Measurements from ENCODE around the gene FBXO46.

Gene FBXO46

DNA sequence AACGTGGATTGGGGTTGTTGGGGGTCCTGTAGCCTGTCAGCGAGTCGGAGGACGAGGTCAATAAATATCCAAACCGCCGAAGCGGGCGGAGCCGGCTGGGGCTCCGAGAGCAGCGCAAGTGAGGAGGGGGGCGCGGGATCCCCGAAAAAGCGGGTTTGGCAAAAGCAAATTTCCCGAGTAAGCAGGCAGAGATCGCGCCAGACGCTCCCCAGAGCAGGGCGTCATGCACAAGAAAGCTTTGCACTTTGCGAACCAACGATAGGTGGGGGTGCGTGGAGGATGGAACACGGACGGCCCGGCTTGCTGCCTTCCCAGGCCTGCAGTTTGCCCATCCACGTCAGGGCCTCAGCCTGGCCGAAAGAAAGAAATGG lies 39.1 kb upstream of the FBXO46 start:
- peak overlapping the region; percentile 59; the same call in 1 of the 2 replicates for H3K4me3 ChIP-seq (ENCODE audit: low read length)
- no peak for TF ChIP-seq ZNF274 (IDR thresholded peaks at IDR 0.05; ENCODE audit: low read depth, low read length)

DNA sequence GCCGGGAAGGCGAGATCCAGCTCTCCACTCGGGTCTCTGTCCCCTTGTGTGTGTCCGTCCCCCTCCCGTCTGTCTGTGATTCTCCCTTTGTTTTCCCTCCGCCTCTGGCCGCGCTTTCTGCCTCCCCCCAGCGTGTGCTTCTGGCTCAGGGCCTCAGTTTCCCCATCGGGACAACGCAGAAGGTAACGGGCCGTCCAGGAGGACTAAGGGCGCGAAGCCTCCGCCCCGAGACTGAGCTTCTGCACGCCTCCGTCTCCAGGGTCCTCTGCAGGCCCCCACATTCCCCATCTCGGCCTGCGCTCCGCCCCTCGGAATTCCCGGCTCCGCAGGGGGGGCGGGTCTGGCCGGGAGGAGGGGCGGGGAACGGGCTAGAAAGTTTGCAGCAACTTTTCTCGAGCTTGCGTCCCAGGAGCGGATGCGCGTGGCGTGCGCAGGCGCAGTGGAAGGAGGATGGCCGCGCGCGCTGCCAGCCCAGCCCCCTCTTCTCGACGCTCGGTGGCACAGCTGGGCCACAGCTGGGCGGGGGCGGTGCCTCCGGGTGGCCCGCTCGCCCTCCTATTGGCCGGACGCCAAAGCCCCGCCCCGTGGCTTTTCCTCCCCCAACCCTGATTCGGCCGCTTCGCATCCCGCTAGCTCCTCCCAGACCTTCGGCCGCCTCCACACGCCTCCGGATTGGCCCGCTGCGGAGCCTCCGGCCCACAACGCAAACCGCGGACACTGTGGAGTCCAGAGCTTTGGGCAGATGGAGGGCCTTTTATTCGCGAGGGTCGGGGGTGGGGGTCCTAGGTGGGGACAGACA lies 38.5 kb upstream of the FBXO46 start, which contains the start of gene SIX5:
TSS of gene SIX5 (minus strand) at position 269 of the 799 bp plus-strand sequence. CDS start 408 bp downstream, outside the sequence.
- no peak for TF ChIP-seq ZNF274 (IDR thresholded peaks at IDR 0.05; ENCODE audit: low read depth, low read length)
- peak within 1 kb of the TSS; percentile 78 for H3K4me3 ChIP-seq (ENCODE audit: low read length)

DNA sequence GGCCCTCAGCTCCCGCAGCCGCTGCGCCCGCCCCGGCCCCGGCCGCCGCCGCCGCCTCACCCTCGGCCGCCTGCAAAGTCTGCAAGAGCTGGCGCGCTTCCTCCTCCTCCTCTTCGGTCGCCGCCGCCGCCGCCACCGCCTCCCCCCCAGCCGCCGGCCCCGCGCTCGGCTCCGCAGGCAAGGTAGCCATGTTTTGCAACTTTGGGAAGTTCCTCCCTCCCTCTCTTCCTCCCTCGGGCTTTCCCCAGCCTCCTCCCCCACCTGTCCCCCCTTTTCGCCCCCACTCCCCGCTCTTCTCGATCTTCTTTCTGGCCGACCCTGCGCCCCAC lies 37.9 kb upstream of the FBXO46 start:
- peak overlapping the region; percentile 78 for H3K4me3 ChIP-seq (ENCODE audit: low read length)
- no peak for TF ChIP-seq ZNF274 (IDR thresholded peaks at IDR 0.05; ENCODE audit: low read depth, low read length)

DNA sequence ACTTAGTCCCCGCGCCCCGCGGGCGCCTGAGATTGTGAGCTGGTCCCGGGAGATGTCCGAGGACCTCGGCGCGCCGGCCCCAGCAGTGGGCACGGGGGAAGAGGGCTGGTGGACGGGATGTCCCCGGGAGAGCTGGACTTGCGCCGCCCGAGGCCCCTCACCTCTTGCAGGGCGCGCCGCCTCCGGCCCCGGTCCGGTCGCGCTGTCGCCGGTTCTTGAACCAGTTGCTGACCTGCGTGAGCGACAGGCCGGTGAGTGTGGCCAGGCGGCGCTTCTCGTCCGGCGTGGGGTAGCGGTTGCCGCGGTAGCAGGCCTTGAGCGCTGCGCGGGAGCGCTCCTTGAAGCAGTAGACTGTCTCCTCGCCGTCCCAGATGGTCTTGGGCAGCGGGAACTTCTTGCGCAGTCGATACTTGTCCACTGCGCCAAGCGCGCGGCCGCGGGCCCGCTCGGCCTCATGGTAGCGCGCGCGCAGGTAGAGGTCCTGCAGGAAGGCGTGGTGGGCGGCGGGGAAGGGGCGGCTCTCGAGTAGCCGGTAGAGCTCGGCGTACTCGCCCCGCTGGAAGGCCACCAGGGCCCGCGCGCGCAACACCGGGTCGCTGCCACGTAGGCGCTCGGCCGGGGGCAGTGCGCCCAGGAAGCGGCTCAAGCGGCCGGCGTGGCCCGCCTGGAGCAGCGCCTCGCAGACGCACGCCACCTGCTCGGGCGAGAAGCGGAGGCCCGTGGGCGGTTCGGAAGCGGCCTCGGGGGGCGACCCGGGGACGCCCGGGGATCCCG lies 37.4 kb upstream of the FBXO46 start:
- TF ChIP-seq ZNF274 (IDR thresholded peaks at IDR 0.05; ENCODE audit: low read depth, low read length): no peak
- peak overlapping the region; percentile 78 for H3K4me3 ChIP-seq (ENCODE audit: low read length)

DNA sequence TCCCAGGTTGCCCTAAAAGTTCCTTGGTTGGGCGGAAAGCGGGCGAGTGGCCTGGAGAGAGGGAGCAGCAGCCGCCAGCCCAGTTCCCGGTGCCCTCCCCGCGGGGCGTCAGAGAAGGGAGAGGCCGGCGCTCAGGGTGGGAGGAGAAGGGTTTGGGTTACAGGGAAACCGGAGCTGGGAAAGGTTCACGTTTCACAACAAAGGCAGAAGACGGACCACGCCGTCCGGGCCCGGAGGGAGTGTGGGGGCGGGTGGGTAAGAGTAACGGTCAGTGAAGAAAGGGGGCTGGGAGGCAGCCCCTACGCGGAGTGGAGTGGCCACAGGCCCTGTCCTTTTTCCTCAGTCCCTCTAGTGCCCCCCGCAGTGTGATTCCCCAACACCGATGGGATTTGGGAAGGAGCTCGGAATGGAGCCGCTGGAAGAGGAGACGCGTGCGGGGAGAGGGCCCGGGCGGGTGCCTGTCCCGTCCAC lies 36.7 kb upstream of the FBXO46 start:
- H3K4me3 ChIP-seq (ENCODE audit: low read length): peak overlapping the region; percentile 78

DNA sequence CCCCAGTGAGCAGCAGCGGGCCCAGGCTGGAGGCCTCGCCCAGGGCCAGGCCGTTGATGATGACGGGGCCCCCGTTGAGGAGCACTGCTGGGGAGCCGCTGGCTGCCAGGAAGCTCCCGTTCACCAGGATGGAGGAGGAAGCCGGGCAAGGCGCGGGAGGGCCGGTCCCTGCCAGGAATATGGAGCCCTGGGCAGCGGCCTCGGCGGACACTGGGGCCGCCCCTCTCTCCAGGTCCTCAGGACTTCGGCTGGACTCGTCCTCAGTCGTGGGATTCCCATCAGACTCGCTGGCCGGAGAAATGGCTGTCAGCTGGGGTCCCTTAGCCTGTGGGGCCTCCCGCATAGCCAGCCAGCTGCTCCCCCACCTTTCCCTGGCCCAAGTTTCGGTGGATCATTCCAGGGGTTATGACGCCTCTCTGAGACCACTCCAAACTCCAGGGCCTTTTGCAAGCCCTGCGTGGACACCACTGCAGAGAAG lies 36.2 kb upstream of the FBXO46 start:
- H3K4me3 ChIP-seq (ENCODE audit: low read length): no peak overlapping the region
- no peak for TF ChIP-seq ZNF274 (IDR thresholded peaks at IDR 0.05; ENCODE audit: low read depth, low read length)

More for the DNA sequence above, 36.7 kb upstream of the FBXO46 start:
- TF ChIP-seq ZNF274 (IDR thresholded peaks at IDR 0.05; ENCODE audit: low read depth, low read length): no peak

DNA sequence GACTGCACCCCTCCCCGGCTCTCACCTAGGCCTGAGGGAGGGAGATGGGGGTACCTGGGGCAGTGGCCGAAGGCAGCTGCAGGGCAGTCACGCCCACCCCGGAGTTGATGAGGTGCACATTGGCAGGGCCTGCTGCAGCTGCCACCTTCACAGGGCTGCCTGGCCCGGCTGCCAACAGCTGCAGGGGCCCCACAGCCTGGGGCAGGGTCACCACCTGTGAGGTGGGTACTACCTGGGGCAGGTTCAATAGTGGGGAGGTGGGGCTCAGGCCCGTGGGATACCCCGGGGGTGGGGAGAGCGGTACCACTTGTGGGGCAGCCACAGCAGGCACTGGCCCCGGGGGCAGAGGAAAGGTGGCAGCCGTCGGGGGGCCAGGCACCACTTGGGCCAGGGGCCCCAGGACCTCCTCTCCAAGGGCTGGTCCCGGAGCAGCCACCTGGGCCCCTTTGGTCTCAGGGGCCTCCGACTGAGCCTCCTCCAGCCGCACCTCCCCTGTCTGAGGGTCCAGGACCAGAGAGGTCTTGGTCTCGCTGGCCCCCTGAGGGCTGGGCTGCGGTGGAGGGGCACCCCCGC lies 35.7 kb upstream of the FBXO46 start:
- no peak for TF ChIP-seq ZNF274 (IDR thresholded peaks at IDR 0.05; ENCODE audit: low read depth, low read length)
- H3K4me3 ChIP-seq (ENCODE audit: low read length): no peak overlapping the region

DNA sequence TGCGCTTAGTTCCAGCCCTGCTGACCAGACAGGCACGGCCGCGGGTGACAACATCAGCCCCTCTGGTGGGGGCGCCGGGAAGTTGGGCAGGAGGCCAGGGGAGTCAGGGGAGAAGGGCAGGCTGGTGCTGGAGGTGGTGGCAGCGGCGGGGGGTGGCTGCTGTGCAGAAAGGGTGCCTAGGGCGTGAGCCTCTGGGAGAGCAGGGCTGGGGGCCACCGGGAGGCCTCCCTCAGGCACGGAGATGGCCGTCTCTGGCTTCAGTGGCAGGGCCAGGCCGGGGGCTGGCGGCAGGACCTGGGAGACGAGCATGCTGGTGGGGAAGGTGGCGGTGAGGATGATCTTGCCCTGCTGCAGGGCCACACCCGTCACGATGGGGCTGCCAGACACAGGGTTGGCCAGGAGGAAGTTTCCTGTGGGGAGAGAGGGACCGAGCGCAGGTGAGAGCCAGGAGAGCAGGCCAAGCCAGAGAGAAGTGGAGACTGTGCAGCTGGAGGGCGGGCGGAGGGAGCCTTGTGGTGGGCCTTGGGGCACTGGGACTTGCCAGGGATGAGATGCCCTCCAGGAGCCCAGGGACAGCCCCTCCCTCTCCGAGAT lies 35.1 kb upstream of the FBXO46 start:
- H3K4me3 ChIP-seq (ENCODE audit: low read length): no peak overlapping the region
- TF ChIP-seq ZNF274 (IDR thresholded peaks at IDR 0.05; ENCODE audit: low read depth, low read length): no peak

DNA sequence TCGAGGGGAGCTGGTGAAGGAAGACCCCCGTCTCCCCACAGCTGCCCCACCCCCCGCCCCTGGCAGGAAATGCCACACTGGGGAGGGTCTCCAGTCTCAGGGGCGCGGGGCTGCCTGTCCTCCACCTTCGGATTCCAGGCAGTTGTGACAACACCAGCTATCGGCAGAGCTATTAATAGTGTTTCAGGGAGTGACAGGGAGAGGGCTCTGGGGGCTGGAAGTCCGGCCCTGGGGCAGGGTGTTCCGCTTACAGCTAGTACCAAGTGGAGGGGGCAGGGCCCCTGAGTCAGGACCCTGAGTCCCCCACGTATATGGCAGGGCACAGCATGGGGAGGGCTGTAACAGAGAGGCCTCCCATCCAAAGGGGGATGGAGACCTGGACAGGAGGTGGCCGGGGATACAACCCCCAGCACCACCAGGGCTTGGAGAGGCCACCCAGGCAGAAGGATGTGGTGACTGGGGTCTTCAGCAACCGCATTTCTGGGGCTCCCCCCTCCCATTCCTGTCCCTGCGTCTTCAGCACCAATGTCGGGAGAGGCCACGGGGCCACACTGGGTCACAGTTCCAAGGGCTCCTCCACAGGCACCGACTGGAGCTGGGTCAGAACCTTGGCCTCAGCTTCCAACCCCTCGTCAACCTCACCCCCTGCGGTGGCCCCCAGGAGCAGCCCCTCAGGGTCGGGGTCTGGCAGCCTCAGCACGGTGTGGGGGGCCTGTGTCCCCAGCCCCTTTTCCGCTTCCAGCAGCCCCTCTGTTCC lies 34.4 kb upstream of the FBXO46 start:
- TF ChIP-seq ZNF274 (IDR thresholded peaks at IDR 0.05; ENCODE audit: low read depth, low read length): no peak
- H3K4me3 ChIP-seq (ENCODE audit: low read length): no peak overlapping the region

DNA sequence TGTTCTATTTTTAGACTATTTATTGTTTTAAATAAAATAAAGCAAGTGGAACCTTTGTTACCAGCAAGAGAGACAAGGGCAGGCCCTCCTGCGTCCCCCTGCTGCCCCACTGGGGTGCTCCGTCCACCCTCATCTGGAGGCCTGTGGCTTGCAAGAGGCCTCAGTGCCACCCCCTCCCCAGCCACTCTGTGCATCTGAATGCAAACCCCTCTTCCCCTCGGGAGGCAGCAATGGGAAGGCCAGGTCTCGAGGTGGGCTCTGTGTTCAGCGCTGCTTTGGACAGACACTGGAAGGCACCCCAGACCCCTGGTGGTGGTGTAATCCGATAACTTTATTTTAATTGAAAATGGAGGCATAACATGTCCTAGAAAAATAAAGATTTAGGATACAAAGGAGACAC lies 33.8 kb upstream of the FBXO46 start:
- no peak overlapping the region for H3K4me3 ChIP-seq (ENCODE audit: low read length)
- TF ChIP-seq ZNF274 (IDR thresholded peaks at IDR 0.05; ENCODE audit: low read depth, low read length): no peak

DNA sequence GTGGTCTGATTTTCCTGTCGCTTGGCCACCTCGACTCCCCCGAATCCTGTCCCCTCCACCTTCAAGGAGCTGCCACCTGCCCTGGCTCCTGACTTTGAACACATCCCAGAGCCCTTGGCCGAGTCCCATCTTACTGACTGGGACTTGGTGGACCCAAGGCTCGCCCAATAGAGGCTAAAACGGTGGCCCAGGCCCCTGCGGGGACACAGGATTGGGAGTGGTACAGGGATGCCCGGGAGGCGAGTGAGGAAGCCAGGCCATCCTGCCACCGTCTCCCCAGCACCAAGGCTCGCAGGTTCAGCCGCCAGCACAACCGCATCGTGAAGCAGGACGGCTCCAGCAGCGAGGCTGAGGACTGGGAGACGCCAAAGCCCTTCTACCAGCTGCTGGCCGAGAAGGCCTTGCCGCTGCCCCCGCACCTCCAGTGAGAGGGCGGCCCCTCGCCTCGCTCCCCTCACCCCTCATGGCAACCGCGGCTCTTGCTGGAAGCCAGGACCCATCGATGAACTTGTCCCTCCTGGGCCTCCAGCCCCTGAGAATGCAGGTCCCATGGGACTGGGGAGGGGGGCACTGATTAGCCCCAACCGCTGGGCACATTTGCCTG lies 33.1 kb upstream of the FBXO46 start:
- no peak for TF ChIP-seq ZNF274 (IDR thresholded peaks at IDR 0.05; ENCODE audit: low read depth, low read length)
- no peak overlapping the region for H3K4me3 ChIP-seq (ENCODE audit: low read length)

DNA sequence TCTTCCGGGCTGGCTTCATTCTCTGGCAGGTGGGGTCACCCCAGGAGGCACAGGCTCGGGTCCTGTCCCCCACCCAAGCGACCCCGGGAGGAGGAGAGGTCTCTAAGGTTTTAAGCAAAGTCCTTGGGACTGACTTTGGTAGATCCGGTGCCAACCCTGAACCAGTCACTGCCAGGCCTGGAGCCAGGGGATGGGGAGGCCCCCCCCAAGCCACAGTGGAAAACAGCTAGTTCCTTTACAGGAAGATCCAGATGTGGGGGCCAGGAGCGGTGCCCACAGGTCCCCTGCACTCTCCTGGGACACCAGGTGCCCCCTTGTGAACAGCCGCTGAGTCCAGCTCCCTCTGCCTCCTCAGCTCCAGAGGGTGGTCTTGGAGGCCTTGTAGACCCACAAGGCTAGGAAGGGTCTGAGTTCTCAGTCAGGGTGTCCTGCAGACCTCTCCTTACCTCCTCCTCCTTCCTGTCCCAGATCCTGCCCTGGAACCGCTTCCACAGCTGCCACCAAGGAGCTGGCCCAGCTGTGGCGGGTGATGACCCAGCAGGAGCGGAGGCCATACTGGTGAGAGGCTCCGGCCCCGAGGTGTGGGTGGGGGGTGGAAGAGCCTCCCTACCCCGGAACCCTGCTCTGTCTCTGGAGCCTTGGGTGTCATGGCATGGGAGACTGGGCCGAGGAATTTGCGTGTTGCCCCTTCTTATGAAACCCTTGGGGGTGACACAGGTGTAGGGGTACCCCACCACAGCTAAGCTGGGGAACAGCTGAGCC lies 32.4 kb upstream of the FBXO46 start:
- TF ChIP-seq ZNF274 (IDR thresholded peaks at IDR 0.05; ENCODE audit: low read depth, low read length): no peak
- no peak overlapping the region for H3K4me3 ChIP-seq (ENCODE audit: low read length)
